Esophagus muscularis mucosa (tissue), 4 donors: ENCODE data around the gene BBS9.

Experiments
- EP300 ChIP-seq: sonication (generic); formaldehyde crosslinking; IDR thresholded peaks from one replicate; pipeline ENCODE4 v1.6.1; 2017; ENCODE audit warnings: antibody characterized with exemption
- POLR2A ChIP-seq: fragments of 450-650 bp; IDR thresholded peaks from one replicate; pipeline ENCODE4 v1.6.1; 2017; ENCODE audit warnings: antibody characterized with exemption, moderate library complexity, mild to moderate bottlenecking, low read depth
- POLR2AphosphoS5 ChIP-seq, 2 donors: sonication (generic); formaldehyde crosslinking; IDR thresholded peaks; one replicate each; pipeline ENCODE4 v1.6.1; 2017; ENCODE audit warnings: antibody characterized with exemption in 2 of 2
- TF ChIP-seq, protein P1 (sequence below), 3 experiments: fragments of 200-600 bp in 2 of 3; fragments of 450-650 bp in 1 of 3; sonication (generic) in 2 of 3; IDR thresholded peaks; one replicate each; pipeline ENCODE4 v1.5.1; 2017 to 2019; ENCODE audit warnings: antibody characterized with exemption in 3 of 3, mild to moderate bottlenecking in 2 of 3, moderate library complexity in 1 of 3

GRCh38 chr7:33642312-33642711 is 512.9 kb downstream of the BBS9 start:
- no peak for TF ChIP-seq POLR2A
- TF ChIP-seq, protein P1, sequence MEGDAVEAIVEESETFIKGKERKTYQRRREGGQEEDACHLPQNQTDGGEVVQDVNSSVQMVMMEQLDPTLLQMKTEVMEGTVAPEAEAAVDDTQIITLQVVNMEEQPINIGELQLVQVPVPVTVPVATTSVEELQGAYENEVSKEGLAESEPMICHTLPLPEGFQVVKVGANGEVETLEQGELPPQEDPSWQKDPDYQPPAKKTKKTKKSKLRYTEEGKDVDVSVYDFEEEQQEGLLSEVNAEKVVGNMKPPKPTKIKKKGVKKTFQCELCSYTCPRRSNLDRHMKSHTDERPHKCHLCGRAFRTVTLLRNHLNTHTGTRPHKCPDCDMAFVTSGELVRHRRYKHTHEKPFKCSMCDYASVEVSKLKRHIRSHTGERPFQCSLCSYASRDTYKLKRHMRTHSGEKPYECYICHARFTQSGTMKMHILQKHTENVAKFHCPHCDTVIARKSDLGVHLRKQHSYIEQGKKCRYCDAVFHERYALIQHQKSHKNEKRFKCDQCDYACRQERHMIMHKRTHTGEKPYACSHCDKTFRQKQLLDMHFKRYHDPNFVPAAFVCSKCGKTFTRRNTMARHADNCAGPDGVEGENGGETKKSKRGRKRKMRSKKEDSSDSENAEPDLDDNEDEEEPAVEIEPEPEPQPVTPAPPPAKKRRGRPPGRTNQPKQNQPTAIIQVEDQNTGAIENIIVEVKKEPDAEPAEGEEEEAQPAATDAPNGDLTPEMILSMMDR (IDR thresholded peaks at IDR 0.05), result no peak
- no peak for TF ChIP-seq POLR2AphosphoS5 (IDR thresholded peaks at IDR 0.05)
- TF ChIP-seq EP300, result no peak
